Measurements from ENCODE around the gene HM13. TPM values are rescaled to one million over a fixed set of nuclear protein-coding genes. Genes with fewer than 3 reads are reported as not detected.
A peak's percentile ranks its signal among the peaks of the same experiment; 100 is the strongest.

Gene HM13
- total RNA-seq, 4 donors from 2014 or later, result 38.4 to 86.0 (median 63.4) TPM

DNA sequence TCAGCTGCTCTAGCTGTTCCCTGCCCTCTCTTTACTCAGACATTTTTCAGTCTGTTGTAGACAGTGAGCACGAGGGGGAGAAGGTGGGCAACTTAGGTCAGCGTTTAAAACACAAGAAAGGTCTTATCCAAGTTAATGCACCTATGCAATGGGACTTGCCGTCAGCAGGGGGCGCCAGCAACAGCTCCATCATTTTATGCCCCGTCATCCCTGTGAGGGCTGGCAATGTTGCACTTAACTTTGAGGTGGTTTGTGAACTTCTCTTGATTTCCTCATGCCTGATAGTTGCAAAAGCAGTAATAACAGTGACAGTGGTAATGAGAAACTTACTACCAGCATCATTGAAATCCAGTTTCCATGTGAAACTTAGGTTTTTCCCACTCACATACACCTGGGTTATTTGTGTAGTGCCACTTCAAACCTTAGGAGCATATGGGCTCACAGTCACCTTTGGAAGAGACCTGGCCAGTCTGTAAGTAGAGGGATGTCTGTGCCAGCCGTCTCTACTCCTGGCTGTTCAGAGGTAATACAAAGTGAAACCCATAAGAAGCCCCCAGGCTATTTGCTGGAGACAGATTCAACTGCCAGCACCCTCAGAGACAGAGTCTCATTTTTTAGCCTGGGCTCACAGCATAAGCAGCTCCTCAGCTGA, 46.0 kb downstream of the HM13 start:
- peaks cover 0 to 23% (median 8%) of the 10 kb centered on the region in 4 donors for H3K4me1 ChIP-seq
- peak overlapping the region; percentile 39 to 72 (median 48) for H3K27ac ChIP-seq
- in situ Hi-C loops (cut with MboI; ENCODE audit: low pct_ligation_motif_present in 1 of 4, low pct_unique_long_range_greater_than_20kb in 1 of 4, low sequenced_read_pairs in 3 of 4), result loop anchor here (5.0 to 25.0 kb wide), 3 partner anchors 52 to 177 kb away; partner anchors contain the start of gene TPX2 (in 1 of the 4)
- no peaks in the 10 kb centered on the region for H3K27me3 ChIP-seq
- 19% methylated on average over 6 of the region's 6 CpGs; no CpG with 5 or more reads in 1 of the 2 donors for WGBS, 2 donors (ENCODE audit: low coverage in 1 of 2)
- peak; percentile 76 for DNase-seq
- no peaks in the 10 kb centered on the region for H3K9me3 ChIP-seq
- H3K36me3 ChIP-seq, result peaks cover 0 to 20% (median 3%) of the 10 kb centered on the region in 4 donors
- intact Hi-C loops (cut with DNase I; ENCODE audit: low total_unique reads), result no loop called here
- no peak overlapping the region for H3K4me3 ChIP-seq
- no peak for TF ChIP-seq POLR2A (IDR thresholded peaks at IDR 0.05)
- TF ChIP-seq, protein P1, sequence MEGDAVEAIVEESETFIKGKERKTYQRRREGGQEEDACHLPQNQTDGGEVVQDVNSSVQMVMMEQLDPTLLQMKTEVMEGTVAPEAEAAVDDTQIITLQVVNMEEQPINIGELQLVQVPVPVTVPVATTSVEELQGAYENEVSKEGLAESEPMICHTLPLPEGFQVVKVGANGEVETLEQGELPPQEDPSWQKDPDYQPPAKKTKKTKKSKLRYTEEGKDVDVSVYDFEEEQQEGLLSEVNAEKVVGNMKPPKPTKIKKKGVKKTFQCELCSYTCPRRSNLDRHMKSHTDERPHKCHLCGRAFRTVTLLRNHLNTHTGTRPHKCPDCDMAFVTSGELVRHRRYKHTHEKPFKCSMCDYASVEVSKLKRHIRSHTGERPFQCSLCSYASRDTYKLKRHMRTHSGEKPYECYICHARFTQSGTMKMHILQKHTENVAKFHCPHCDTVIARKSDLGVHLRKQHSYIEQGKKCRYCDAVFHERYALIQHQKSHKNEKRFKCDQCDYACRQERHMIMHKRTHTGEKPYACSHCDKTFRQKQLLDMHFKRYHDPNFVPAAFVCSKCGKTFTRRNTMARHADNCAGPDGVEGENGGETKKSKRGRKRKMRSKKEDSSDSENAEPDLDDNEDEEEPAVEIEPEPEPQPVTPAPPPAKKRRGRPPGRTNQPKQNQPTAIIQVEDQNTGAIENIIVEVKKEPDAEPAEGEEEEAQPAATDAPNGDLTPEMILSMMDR (IDR thresholded peaks at IDR 0.05), result peak; percentile 85 to 92 (median 88)
- TF ChIP-seq POLR2AphosphoS5 (IDR thresholded peaks at IDR 0.05), result peak in 2 of 3 donors; percentile 20 to 27
- TF ChIP-seq EP300 (IDR thresholded peaks at IDR 0.05; ENCODE audit: low read depth), result no peak

DNA sequence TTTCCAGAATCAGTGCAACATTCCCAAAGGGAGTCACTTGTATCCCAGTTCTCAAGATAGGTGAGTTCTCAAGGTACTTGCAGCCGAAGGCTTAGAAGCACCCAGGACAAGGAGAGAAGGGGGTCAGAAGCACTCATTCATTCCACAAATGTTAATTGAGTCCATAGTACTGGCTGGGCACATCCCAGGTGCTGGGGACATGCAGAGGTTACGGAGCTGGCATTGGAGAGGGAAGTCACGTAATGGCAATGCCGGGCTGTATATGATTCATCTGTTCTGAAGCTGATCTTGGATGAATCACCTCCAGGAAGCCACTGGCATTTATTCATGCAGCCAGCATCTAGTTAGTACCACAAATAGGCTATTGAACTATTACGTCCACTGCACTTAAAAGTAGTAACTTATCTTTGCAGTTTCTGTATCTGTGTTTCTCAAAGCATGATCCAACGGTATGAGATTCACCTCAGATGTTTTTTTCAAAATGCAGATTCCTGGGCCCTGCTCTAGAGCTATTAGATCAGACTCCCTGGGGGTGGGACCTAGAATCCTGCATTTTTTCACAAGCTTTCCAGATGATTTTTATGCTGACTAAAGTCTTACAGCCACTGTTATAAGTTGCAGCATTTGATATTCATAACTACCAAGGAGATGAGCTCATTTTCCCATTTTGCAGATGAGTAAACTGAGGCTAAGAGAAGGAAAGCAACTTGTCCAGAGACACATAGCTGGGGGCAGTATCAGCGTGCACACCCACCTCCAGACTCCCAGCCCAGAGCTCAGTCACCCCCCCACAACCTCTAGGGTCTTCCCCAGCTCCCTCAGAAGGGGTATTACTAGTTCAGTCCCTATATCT, 46.7 kb downstream of the HM13 start:
- 43 to 67% methylated on average over 2 to 7 of the region's 7 CpGs for WGBS, 2 donors (ENCODE audit: low coverage in 1 of 2)
- Histone ChIP-seq H3K27me3 (no peaks in the 10 kb centered on the region), H3K27ac (peak overlapping the region; percentile 39 to 72 (median 48)), H3K9me3 (no peaks in the 10 kb centered on the region), H3K4me1 (peaks cover 0 to 26% (median 9%) of the 10 kb centered on the region in 4 donors), H3K36me3 (peaks cover 0 to 20% (median 3%) of the 10 kb centered on the region in 4 donors), H3K4me3 (no peak overlapping the region)
- peak; percentile 41 for DNase-seq
- in situ Hi-C loops (cut with MboI; ENCODE audit: low pct_ligation_motif_present in 1 of 4, low pct_unique_long_range_greater_than_20kb in 1 of 4, low sequenced_read_pairs in 3 of 4), result loop anchor here (5.0 to 25.0 kb wide), 3 partner anchors 51 to 176 kb away; partner anchors contain the start of gene TPX2 (in 1 of the 4)
- intact Hi-C loops (cut with DNase I; ENCODE audit: low total_unique reads), result no loop called here
- no peak for TF ChIP-seq EP300 (IDR thresholded peaks at IDR 0.05; ENCODE audit: low read depth)
- TF ChIP-seq POLR2AphosphoS5 (IDR thresholded peaks at IDR 0.05), result peak in 1 of 3 donors; percentile 34

DNA sequence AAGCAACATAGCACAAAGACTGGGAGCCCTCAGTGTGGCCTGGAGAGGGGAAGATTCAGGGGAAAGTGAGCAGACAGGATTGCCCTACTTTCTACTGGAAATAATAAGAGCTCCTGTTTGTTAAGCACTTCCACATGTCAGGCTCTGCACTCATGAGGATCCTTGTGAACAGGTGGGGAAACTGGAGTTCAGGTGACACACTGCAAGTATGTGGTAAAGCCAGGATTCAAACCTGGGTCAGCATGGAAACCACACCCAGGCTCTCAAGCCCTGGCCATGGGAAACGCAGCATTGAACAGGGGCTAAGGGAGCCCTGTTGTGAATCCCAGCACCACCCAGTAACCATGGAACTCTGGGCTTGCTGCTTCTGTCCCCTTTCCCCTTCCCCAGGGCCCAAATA, 48.0 kb downstream of the HM13 start:
- no peak for DNase-seq
- intact Hi-C loops (cut with DNase I; ENCODE audit: low total_unique reads) (loop anchor here (2.0 kb wide), 1 partner anchor 51 kb away; no protein-coding TSS in a partner anchor), in situ Hi-C loops (cut with MboI; ENCODE audit: low pct_ligation_motif_present in 1 of 4, low pct_unique_long_range_greater_than_20kb in 1 of 4, low sequenced_read_pairs in 3 of 4) (loop anchor here (5.0 to 25.0 kb wide), 3 partner anchors 50 to 175 kb away; partner anchors contain the start of gene TPX2 (in 1 of the 4))
- peaks cover 0 to 20% (median 3%) of the 10 kb centered on the region in 4 donors for H3K36me3 ChIP-seq
- H3K4me1 ChIP-seq, result peaks cover 5 to 37% (median 16%) of the 10 kb centered on the region in 4 donors
- no peaks in the 10 kb centered on the region for H3K9me3 ChIP-seq
- 58% methylated on average over 1 of the region's 1 CpG; no CpG with 5 or more reads in 1 of the 2 donors for WGBS, 2 donors (ENCODE audit: low coverage in 1 of 2)
- H3K27ac ChIP-seq, result peak overlapping the region in 3 of 4 donors; percentile 4 to 56 (median 38)
- no peaks in the 10 kb centered on the region for H3K27me3 ChIP-seq
- H3K4me3 ChIP-seq, result no peak overlapping the region
- TF ChIP-seq EP300 (IDR thresholded peaks at IDR 0.05; ENCODE audit: low read depth) (no peak), POLR2A (IDR thresholded peaks at IDR 0.05) (no peak), POLR2AphosphoS5 (IDR thresholded peaks at IDR 0.05) (no peak)
- TF ChIP-seq, protein P1 (IDR thresholded peaks at IDR 0.05), result no peak

DNA sequence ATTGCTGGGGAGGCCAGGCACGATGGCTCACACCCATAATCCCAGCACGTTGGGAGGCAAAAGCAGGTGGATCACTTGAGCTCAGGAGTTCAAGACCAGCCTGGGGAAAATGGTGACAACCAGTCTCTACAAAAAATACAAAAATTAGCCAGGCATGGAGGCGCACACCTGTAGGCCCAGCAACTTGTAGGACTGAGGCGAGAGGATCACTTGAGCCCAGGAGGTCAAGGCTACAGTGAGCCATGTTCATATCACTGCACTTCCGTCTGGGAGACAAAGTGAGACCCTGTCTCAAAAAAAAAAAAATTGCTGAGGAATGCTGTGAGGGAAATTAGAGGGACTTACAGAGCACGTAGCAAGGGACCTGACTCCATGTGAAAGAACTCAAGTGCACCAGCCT, 50.0 kb downstream of the HM13 start:
- WGBS, 2 donors (ENCODE audit: low coverage in 1 of 2), result 91 to 96% methylated on average over 4 to 6 of the region's 6 CpGs
- H3K4me1 ChIP-seq, result peaks cover 5 to 40% (median 21%) of the 10 kb centered on the region in 4 donors
- intact Hi-C loops (cut with DNase I; ENCODE audit: low total_unique reads), result no loop called here
- DNase-seq, result no peak
- no peaks in the 10 kb centered on the region for H3K27me3 ChIP-seq
- no peak overlapping the region for H3K27ac ChIP-seq
- H3K9me3 ChIP-seq, result no peaks in the 10 kb centered on the region
- peaks cover 0 to 20% (median 3%) of the 10 kb centered on the region in 4 donors for H3K36me3 ChIP-seq
- in situ Hi-C loops (cut with MboI; ENCODE audit: low pct_ligation_motif_present in 1 of 4, low pct_unique_long_range_greater_than_20kb in 1 of 4, low sequenced_read_pairs in 3 of 4), result loop anchor here (5.0 to 25.0 kb wide), 3 partner anchors 48 to 173 kb away; partner anchors contain the start of gene TPX2 (in 1 of the 4)
- no peak overlapping the region for H3K4me3 ChIP-seq
- no peak for TF ChIP-seq EP300 (IDR thresholded peaks at IDR 0.05; ENCODE audit: low read depth)
- TF ChIP-seq POLR2AphosphoS5 (IDR thresholded peaks at IDR 0.05), result no peak
- TF ChIP-seq, protein P1 (IDR thresholded peaks at IDR 0.05), result no peak
- no peak for TF ChIP-seq POLR2A (IDR thresholded peaks at IDR 0.05)

All from transverse colon (tissue), 4 donors.